GM18873 (cell line): ENCODE measurements around the gene FABP3.

ENCODE experiments used
- ATAC-seq: cut with Tn5 transposase; IDR thresholded peaks from one replicate; pipeline ENCODE4 v1.9.1; 2021; ENCODE audit warnings: mild to moderate bottlenecking, moderate library complexity, moderate number of reproducible peaks; ENCODE audit not compliant: unreplicated experiment, low FRiP score

The FABP3 gene

DNA sequence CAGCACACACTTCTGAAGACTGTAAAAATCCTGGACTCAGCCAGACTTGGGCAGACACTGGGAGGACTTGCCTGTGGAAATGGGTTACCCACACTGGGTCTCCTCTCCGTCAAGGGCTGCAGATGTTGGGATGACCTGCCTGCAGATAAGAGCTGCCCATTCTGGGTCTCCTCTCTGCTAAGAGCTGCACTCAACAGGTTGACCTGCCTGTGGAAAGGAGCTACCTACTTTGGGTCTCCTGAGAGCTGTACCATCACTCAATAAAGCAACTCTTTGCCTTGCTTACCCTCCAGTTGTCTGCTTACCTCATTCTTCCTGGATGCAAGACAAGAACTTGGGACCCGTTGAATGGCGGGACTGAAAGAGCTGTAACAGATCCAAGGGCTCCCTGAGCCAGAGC, 47.9 kb downstream of the FABP3 start:
- no peak for ATAC-seq

DNA sequence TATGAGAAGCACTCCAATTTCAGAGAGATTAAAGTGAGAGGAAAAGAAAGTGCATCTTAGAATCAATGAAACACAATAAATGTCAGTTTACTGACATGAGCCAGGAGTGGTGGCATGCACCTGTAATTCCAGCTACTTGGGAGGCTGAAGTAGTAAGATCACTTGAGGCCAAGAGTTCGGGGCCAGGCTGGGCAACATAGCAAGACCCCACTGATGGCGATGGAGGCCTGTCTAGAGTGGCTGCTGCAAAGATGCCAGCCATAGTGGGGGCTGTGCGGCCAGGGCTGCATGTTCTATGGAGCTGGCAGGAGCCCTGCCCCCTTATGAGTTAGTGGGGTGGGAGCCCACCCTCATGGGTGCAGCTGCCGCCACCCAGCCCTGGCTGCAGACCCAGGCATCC, 48.8 kb downstream of the FABP3 start:
- no peak for ATAC-seq

DNA sequence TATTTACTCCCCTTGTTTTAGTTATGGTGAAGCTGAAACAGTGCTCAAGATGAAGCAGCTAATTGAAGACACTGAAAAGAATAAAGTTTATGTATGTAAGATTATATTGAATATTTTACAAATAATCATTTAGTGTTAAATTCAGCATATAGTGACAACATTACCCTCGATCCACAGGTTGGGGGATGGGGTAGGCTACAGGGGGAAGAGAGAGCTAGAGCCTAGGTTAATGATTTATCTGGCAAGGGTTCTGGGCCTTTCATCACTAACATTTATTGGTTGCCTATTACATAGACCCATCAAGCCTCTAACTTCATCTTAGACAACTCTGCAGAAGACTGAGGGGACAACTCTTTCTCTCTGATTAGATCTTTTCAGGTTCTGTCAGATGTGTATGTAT, 54.7 kb downstream of the FABP3 start:
- no peak for ATAC-seq

DNA sequence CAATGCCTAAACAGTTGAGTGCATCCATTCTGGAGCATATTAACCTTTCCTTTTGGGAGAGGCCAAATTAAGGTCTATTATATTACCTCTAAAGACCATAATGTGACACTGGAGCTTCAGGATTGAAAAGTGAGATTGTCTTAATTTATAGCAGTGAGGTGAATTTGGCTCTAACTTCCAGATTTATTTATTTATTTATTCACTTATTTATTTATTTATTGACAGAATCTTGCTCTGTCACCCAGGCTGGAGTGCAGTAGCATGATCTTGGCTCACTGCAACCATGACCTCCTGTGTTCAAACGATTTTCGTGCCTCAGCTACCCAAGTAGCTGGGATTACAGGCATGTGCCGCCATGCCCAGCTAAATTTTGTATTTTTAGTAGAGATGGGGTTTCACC, 57.0 kb downstream of the FABP3 start:
- ATAC-seq: no peak
